K562 (cell line): ENCODE measurements around the gene KLF1. TPM values are rescaled to one million over a fixed set of nuclear protein-coding genes. Genes with fewer than 3 reads are reported as not detected.

Experiments used
- CC2D1A ChIP-seq: fragments of 450-650 bp; IDR thresholded peaks from 2 replicates; pipeline ENCODE4 v1.6.1; 2017; ENCODE audit warnings: mild to moderate bottlenecking
- CCNT2 ChIP-seq: IDR thresholded peaks from 2 replicates; pipeline ENCODE4 v1.6.1; 2011; ENCODE audit warnings: borderline replicate concordance, low read depth, mild to moderate bottlenecking, moderate library complexity, mixed read lengths, low read length; ENCODE audit not compliant: insufficient read length; ENCODE audit errors: extremely low read depth
- CHD2 ChIP-seq: IDR thresholded peaks from 2 replicates; pipeline ENCODE4 v1.6.1; 2011; ENCODE audit warnings: low read depth, low read length
- CXXC5 ChIP-seq: fragments of 250-450 bp; sonication (Bioruptor Pico); IDR thresholded peaks from 2 replicates; pipeline ENCODE4 v1.8.0; 2022; ENCODE audit warnings: inconsistent platforms, mild to moderate bottlenecking, moderate library complexity
- E2F4 ChIP-seq: sonication (generic); formaldehyde crosslinking; IDR thresholded peaks from 2 replicates; pipeline ENCODE4 v1.8.0; 2022; ENCODE audit warnings: mild to moderate bottlenecking, low read depth, missing genetic modification reagents
- EZH2 ChIP-seq: IDR thresholded peaks from 2 replicates; pipeline ENCODE4 v1.6.1; 2012; ENCODE audit warnings: low read depth, mild to moderate bottlenecking, inconsistent platforms, low read length, borderline replicate concordance
- HDAC6 ChIP-seq: IDR thresholded peaks from 2 replicates; pipeline ENCODE4 v1.6.1; 2012; ENCODE audit warnings: low read depth, mild to moderate bottlenecking, control low read depth, inconsistent platforms, low read length, moderate library complexity
- HNRNPUL1 ChIP-seq: fragments of 200-400 bp; formaldehyde crosslinking; IDR thresholded peaks from 2 replicates; pipeline ENCODE4 v1.6.1; 2017; ENCODE audit warnings: low read length
- JUND ChIP-seq, 2 experiments: IDR thresholded peaks; 2 replicates in 1 of 2; 3 replicates in 1 of 2; pipeline ENCODE4 v1.6.1; 2011; ENCODE audit warnings: borderline replicate concordance in 2 of 2, low read depth in 2 of 2, low read length in 2 of 2, improper control_type of control experiment in 1 of 2, missing biosample characterization in 1 of 2, missing genetic modification characterization in 1 of 2, missing genetic modification reagents in 1 of 2
- MBD2 ChIP-seq: sonication (generic); IDR thresholded peaks from 2 replicates; pipeline ENCODE4 v1.6.1; 2016; ENCODE audit warnings: low read depth, borderline replicate concordance
- NFE2 ChIP-seq: IDR thresholded peaks from 2 replicates; pipeline ENCODE4 v1.6.1; 2014; ENCODE audit warnings: antibody characterized with exemption, low read depth
- SMARCA4 ChIP-seq: fragments of 450-650 bp; IDR thresholded peaks from 2 replicates; pipeline ENCODE4 v1.6.1; 2016
- SMARCE1 ChIP-seq: fragments of 450-650 bp; IDR thresholded peaks from 2 replicates; pipeline ENCODE4 v1.7.1; 2016; ENCODE audit warnings: mild to moderate bottlenecking
- ZNF280B ChIP-seq: fragments of 250-450 bp; sonication (Bioruptor Pico); IDR thresholded peaks from 2 replicates; pipeline ENCODE4 v1.5.1; 2021; ENCODE audit warnings: mild to moderate bottlenecking
- ZNF507 ChIP-seq: conservative IDR thresholded peaks from 2 replicates; pipeline ENCODE4 v1.6.1; 2017; ENCODE audit warnings: missing genetic modification characterization, missing compliant biosample characterization
- ZNF511 ChIP-seq: sonication (generic); formaldehyde crosslinking; IDR thresholded peaks from 2 replicates; pipeline ENCODE4 v1.8.0; 2022; ENCODE audit warnings: mild to moderate bottlenecking, missing genetic modification reagents
- polyA plus RNA-seq, 8 experiments: library from polyadenylated mRNA; depleted of rRNA in 4 of 8; stranded (reverse) in 5 of 8; unstranded in 3 of 8; fragments of >200 nt; fragmentation: Nextera tagmentation in 2 of 8; fragmentation: Illumina TruSeq in 1 of 8; extraction: Ambion mirVana in 2 of 8; extraction: Trizol in 1 of 8; gene quantifications; 2 replicates each; pipeline versions ENCODE4 v1.2.1 to v1.2.3, GENCODE V29; 2011 to 2014; ENCODE audit warnings: inconsistent platforms in 1 of 8, missing spikeins in 1 of 8
- total RNA-seq, 7 experiments: library from RNA; depleted of rRNA in 6 of 7; stranded (reverse); fragments of >200 nt in 6 of 7; fragmentation: Illumina TruSeq in 2 of 7; extraction: Trizol in 2 of 7; gene quantifications; 2 replicates each; pipeline versions ENCODE4 v1.2.1 to v1.2.3, GENCODE V29; 2011 to 2021; ENCODE audit warnings: low replicate concordance in 1 of 7

The KLF1 gene
- total and polyA plus RNA-seq, 9 of the 15 experiments (the other 6 are each of a cell fraction or from before 2014, with no cell fraction given) = 8.4 to 163 (median 47.3) TPM

- no peak for TF ChIP-seq ZNF280B (CRISPR knock-in tag)
- no peak for TF ChIP-seq MBD2
- TF ChIP-seq ZNF507 (tag) = no peak
- TF ChIP-seq CXXC5 = peak; percentile 78
- no peak for TF ChIP-seq SMARCE1
- TF ChIP-seq JUND (IDR thresholded peaks at IDR 0.05; ENCODE audit: borderline replicate concordance, low read depth, low read length) = peak; percentile 78
- no peak for TF ChIP-seq JUND (tag; IDR thresholded peaks at IDR 0.05; ENCODE audit: borderline replicate concordance, low read depth, low read length)
- TF ChIP-seq ZNF511 (CRISPR knock-in tag) = peak; percentile 68; the same call in 1 of the 2 replicates
- TF ChIP-seq CC2D1A = 0 out of 2 replicates have a peak, but pooled peaks have one; percentile 9
- peak; percentile 75 for TF ChIP-seq CCNT2
- peak; percentile 54; the same call in 1 of the 2 replicates for TF ChIP-seq CHD2
- peak; percentile 48; the same call in 1 of the 2 replicates for TF ChIP-seq E2F4 (CRISPR knock-in tag)
- no peak for TF ChIP-seq NFE2
- TF ChIP-seq SMARCA4 = 0 out of 2 replicates have a peak, but pooled peaks have one; percentile 16
- no peak for TF ChIP-seq HNRNPUL1
- no peak for TF ChIP-seq HDAC6
- no peak for TF ChIP-seq EZH2
Measured at GRCh38 chr19:12847159-12848139, 39.6 kb downstream of the KLF1 start (continued).
